Panc1 (cell line): ENCODE results near the gene EDDM13. TPM values are rescaled to one million over a fixed set of nuclear protein-coding genes. Genes with fewer than 3 reads are reported as not detected.

ENCODE experiments used
- ATAC-seq: fragments of 200-7000 bp; cut with Tn5 transposase; 2 replicates; pipeline ENCODE4 v1.9.1; 2020; ENCODE audit warnings: mild to moderate bottlenecking, moderate library complexity
- BruUV-seq: library from RNA; stranded (reverse); fragments of 400-500 nt; replicated peaks from 2 replicates; lab custom pipeline; 2021; lab: Mats Ljungman, UMichigan
- CTCF ChIA-PET: fragments of 300-600 bp; sonication (Branson Sonifier 250); formaldehyde crosslinking; loops from one replicate; lab custom pipeline; 2022; ENCODE audit warnings: antibody characterized with exemption; lab: Charles Lee
- POLR2A ChIA-PET: fragments of 300-600 bp; sonication (Branson Sonifier 250); formaldehyde crosslinking; loops from one replicate; lab custom pipeline; 2022; ENCODE audit warnings: antibody characterized with exemption; lab: Charles Lee
- DNase-seq: peaks from one replicate; pipeline ENCODE4 v3.0.0-alpha.2; 2010; ENCODE audit warnings: low read depth, low spot score
- H3K27ac ChIP-seq: 2 replicates; pipeline ENCODE4 v1.5.1; 2011; ENCODE audit warnings: mild to moderate bottlenecking, low read length, inconsistent platforms
- H3K27me3 ChIP-seq: fragments of 200-500 bp; sonication (Bioruptor generic); 2 replicates; pipeline ENCODE4 v1.6.0; 2014; ENCODE audit warnings: low read length, inconsistent platforms; ENCODE audit not compliant: control insufficient read depth, insufficient read depth
- H3K36me3 ChIP-seq: fragments of 200-500 bp; sonication (Bioruptor generic); 2 replicates; pipeline ENCODE4 v1.5.1; 2014; ENCODE audit warnings: inconsistent platforms, mild to moderate bottlenecking, low read length, moderate library complexity; ENCODE audit not compliant: control insufficient read depth, insufficient read depth
- H3K4me1 ChIP-seq: 2 replicates; pipeline ENCODE4 v1.5.1; 2011; ENCODE audit warnings: inconsistent platforms, mild to moderate bottlenecking, low read length, moderate library complexity; ENCODE audit not compliant: control insufficient read depth, insufficient read depth
- H3K4me3 ChIP-seq, 2 experiments: 2 replicates each; pipeline ENCODE4 v1.5.1; 2011 to 2012; ENCODE audit warnings: low read depth in 2 of 2, low read length in 2 of 2, mild to moderate bottlenecking in 2 of 2, inconsistent platforms in 1 of 2, moderate library complexity in 1 of 2
- H3K9me3 ChIP-seq: fragments of 200-500 bp; sonication (Bioruptor generic); 2 replicates; pipeline ENCODE4 v1.5.1; 2014; ENCODE audit warnings: low read depth, mild to moderate bottlenecking, inconsistent platforms, low read length, moderate library complexity; ENCODE audit not compliant: control insufficient read depth, insufficient read depth
- CTCF ChIP-seq: fragments of 450-650 bp; IDR thresholded peaks from 2 replicates; pipeline ENCODE4 v1.5.1; 2017; ENCODE audit warnings: mild to moderate bottlenecking
- POLR2AphosphoS5 ChIP-seq: IDR thresholded peaks from 2 replicates; pipeline ENCODE4 v1.6.1; 2012; ENCODE audit warnings: mild to moderate bottlenecking, low read depth, low read length, moderate library complexity
- REST ChIP-seq, 2 experiments: IDR thresholded peaks; 2 replicates each; pipeline ENCODE4 v1.6.1; 2011 to 2012; ENCODE audit warnings: low read depth in 2 of 2, control low read depth in 1 of 2, low read length in 1 of 2, mild to moderate bottlenecking in 1 of 2, moderate library complexity in 1 of 2; ENCODE audit not compliant: insufficient read depth in 1 of 2
- SIN3A ChIP-seq: IDR thresholded peaks from 2 replicates; pipeline ENCODE4 v1.6.1; 2012; ENCODE audit warnings: low read depth, mild to moderate bottlenecking, low read length, moderate library complexity, borderline replicate concordance; ENCODE audit not compliant: insufficient read depth
- TCF7L2 ChIP-seq: IDR thresholded peaks from 2 replicates; pipeline ENCODE4 v1.6.1; 2011; ENCODE audit warnings: mild to moderate bottlenecking, low read depth, low read length, inconsistent platforms
- in situ Hi-C: cut with HindIII; loops from 2 replicates; pipeline ENCODE4 v1.10.0; 2016; ENCODE audit warnings: low sequenced_read_pairs, low pct_unique_long_range_greater_than_20kb
- intact Hi-C: fragments of 100-400 bp; cut with micrococcal nuclease; formaldehyde crosslinking; loops from one replicate; pipeline ENCODE4 v1.10.0; 2022; ENCODE audit not compliant: unreplicated experiment
- total RNA-seq: library from RNA; stranded (reverse); gene quantifications from one replicate; pipeline ENCODE4 v1.2.1, GENCODE V29; 2021; ENCODE audit not compliant: unreplicated experiment

EDDM13 gene
- total RNA-seq, 1 experiment from 2014 or later, result not detected

- Histone ChIP-seq H3K9me3 (no peaks in the 10 kb centered on the region), H3K36me3 (no peaks in the 10 kb centered on the region), H3K4me3 (no peak overlapping the region), H3K27me3 (no peaks in the 10 kb centered on the region), H3K27ac (no peak overlapping the region), H3K4me1 (no peaks in the 10 kb centered on the region)
- ATAC-seq, result no peak
- in situ Hi-C loops (no loop called here), intact Hi-C loops (no loop called here)
- ChIA-PET POLR2A (no interaction called here), CTCF (no interaction called here)
- DNase-seq, result no peak
- TF ChIP-seq SIN3A, result no peak
- TF ChIP-seq REST (IDR thresholded peaks at IDR 0.05; ENCODE audit: insufficient read depth in 1 of 2, low read depth in 2 of 2, low read length in 1 of 2), result no peak
- no peak for TF ChIP-seq CTCF
- TF ChIP-seq TCF7L2, result no peak
- TF ChIP-seq POLR2AphosphoS5, result no peak
- no TSS peak for BruUV-seq
Observed at GRCh38 chr19:56356944-56357343, 84.4 kb downstream of the EDDM13 start.

Other genes starting within 250 kb of the EDDM13 start
- 132 TPM for gene ZNF787, start 151.5 kb upstream of the EDDM13 start, total RNA-seq
- 81.5 TPM for gene ZNF444, start 131.5 kb upstream of the EDDM13 start, total RNA-seq
- not detected for gene GALP, start 96.7 kb upstream of the EDDM13 start, total RNA-seq
- not detected for gene ZSCAN5B, start 75.0 kb upstream of the EDDM13 start, total RNA-seq
- not detected for gene ZSCAN5C, start 70.5 kb upstream of the EDDM13 start, total RNA-seq
- 13.8 TPM for gene ZSCAN5A, start 42.1 kb downstream of the EDDM13 start, total RNA-seq
- gene ZNF582, start 120.8 kb downstream of the EDDM13 start, total RNA-seq, result 2.0 TPM
- 6.1 TPM for gene ZNF583, start 131.6 kb downstream of the EDDM13 start, total RNA-seq
- gene ZNF667, start 204.6 kb downstream of the EDDM13 start, total RNA-seq, result not detected
- gene ZNF471, start 235.1 kb downstream of the EDDM13 start, total RNA-seq, result not detected